WI38 (cell line): ENCODE data around the gene KRTAP10-11.
"Not testable (repeated sequence)": the region's sequence is repeated elsewhere in the genome, so short reads cannot be mapped to it uniquely, and the experiment has no call there.

Experiments
- H3K4me3 ChIP-seq: 2 replicates; pipeline ENCODE4 v1.5.1; 2011; ENCODE audit warnings: low read depth, mild to moderate bottlenecking, control low read depth, low read length
- CTCF ChIP-seq: IDR thresholded peaks from 2 replicates; pipeline ENCODE4 v1.5.1; 2012; ENCODE audit warnings: low read depth, mild to moderate bottlenecking, control low read depth, low read length

The KRTAP10-11 gene

GRCh38 chr21:44654576-44655175 is 8.5 kb downstream of the KRTAP10-11 start, which contains the start of gene KRTAP12-4:
Gene KRTAP12-4, minus strand, starts transcription at chr21:44654659. Its CDS starts 45 bp downstream, at chr21:44654614.
- H3K4me3 ChIP-seq, result no peak within 1 kb of the TSS
- no peak for TF ChIP-seq CTCF

- TF ChIP-seq CTCF, result no peak
- H3K4me3 ChIP-seq, result no peak overlapping the region
Observed at GRCh38 chr21:44656868-44657267, 10.7 kb downstream of the KRTAP10-11 start.

GRCh38 chr21:44657635-44658540 is 11.7 kb downstream of the KRTAP10-11 start, which contains the start of gene KRTAP12-3:
Gene KRTAP12-3, plus strand, starts transcription at chr21:44657932. Its CDS starts 48 bp downstream, at chr21:44657980.
- H3K4me3 ChIP-seq, result no peak within 1 kb of the TSS
- no peak for TF ChIP-seq CTCF

- no peak for TF ChIP-seq CTCF
- H3K4me3 ChIP-seq, result no peak overlapping the region
Observed at GRCh38 chr21:44658541-44658910, 12.3 kb downstream of the KRTAP10-11 start.

GRCh38 chr21:44658913-44659595 is 12.8 kb downstream of the KRTAP10-11 start:
- H3K4me3 ChIP-seq, result no peak overlapping the region
- TF ChIP-seq CTCF, result no peak

- H3K4me3 ChIP-seq, result not testable (repeated sequence)
Observed at GRCh38 chr21:44661567-44661966, 15.4 kb downstream of the KRTAP10-11 start.

GRCh38 chr21:44664691-44665090 is 18.5 kb downstream of the KRTAP10-11 start:
- TF ChIP-seq CTCF, result no peak

More at GRCh38 chr21:44664691-44665090, 18.5 kb downstream of the KRTAP10-11 start:
- no peak overlapping the region for H3K4me3 ChIP-seq
